ENCODE measurements around the gene KBTBD3. TPM values are rescaled to one million over a fixed set of nuclear protein-coding genes. Genes with fewer than 3 reads are reported as not detected.

KBTBD3 gene
- total RNA-seq, 1 donor from 2014 or later = 10.8 TPM

- Histone ChIP-seq H3K4me1 (peaks cover 6% of the 10 kb centered on the region), H3K27me3 (no peaks in the 10 kb centered on the region), H3K4me3 (no peak overlapping the region), H3K9me3 (no peaks in the 10 kb centered on the region), H3K36me3 (no peaks in the 10 kb centered on the region), H3K27ac (no peak overlapping the region)
- intact Hi-C loops (cut with DNase I) = no loop called here
- TF ChIP-seq CTCF (IDR thresholded peaks at IDR 0.05) = no peak
- ATAC-seq (no peak), DNase-seq (no peak)
These were observed 4.3 kb downstream of the KBTBD3 start for GRCh38 chr11:106072804-106073203.

DNA sequence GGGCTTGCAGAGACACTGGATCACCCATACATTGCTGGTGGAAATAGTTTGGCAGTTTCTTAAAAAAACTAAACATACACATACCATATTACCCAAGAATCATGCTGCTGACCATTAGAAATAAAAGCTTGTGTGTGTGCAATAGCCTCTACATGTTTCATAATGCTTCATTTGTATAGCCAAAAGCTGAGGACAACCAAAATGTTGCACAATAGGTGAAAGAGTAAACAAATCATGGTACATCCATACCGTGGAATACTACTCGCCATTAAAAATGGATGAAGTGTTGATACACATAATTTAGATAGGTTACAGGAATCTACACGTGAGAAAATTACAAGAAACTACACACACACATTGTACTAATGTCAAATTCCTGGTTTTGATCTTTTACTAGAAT lies 6.5 kb downstream of the KBTBD3 start:
- Histone ChIP-seq H3K27me3 (no peaks in the 10 kb centered on the region), H3K9me3 (no peaks in the 10 kb centered on the region), H3K27ac (no peak overlapping the region), H3K4me1 (no peaks in the 10 kb centered on the region), H3K36me3 (no peaks in the 10 kb centered on the region), H3K4me3 (no peak overlapping the region)
- DNase-seq (no peak), ATAC-seq (no peak)
- no peak for TF ChIP-seq CTCF (IDR thresholded peaks at IDR 0.05)
- intact Hi-C loops (cut with DNase I) = no loop called here

GRCh38 chr11:106063009-106063408 lies 14.1 kb downstream of the KBTBD3 start:
- no peak overlapping the region for H3K4me3 ChIP-seq
- no peaks in the 10 kb centered on the region for H3K36me3 ChIP-seq
- H3K27me3 ChIP-seq = no peaks in the 10 kb centered on the region
- H3K27ac ChIP-seq = no peak overlapping the region
- intact Hi-C loops (cut with DNase I) = no loop called here
- no peak for TF ChIP-seq CTCF (IDR thresholded peaks at IDR 0.05)
- H3K4me1 ChIP-seq = no peaks in the 10 kb centered on the region
- DNase-seq = no peak
- H3K9me3 ChIP-seq = no peaks in the 10 kb centered on the region
- ATAC-seq = no peak

DNA sequence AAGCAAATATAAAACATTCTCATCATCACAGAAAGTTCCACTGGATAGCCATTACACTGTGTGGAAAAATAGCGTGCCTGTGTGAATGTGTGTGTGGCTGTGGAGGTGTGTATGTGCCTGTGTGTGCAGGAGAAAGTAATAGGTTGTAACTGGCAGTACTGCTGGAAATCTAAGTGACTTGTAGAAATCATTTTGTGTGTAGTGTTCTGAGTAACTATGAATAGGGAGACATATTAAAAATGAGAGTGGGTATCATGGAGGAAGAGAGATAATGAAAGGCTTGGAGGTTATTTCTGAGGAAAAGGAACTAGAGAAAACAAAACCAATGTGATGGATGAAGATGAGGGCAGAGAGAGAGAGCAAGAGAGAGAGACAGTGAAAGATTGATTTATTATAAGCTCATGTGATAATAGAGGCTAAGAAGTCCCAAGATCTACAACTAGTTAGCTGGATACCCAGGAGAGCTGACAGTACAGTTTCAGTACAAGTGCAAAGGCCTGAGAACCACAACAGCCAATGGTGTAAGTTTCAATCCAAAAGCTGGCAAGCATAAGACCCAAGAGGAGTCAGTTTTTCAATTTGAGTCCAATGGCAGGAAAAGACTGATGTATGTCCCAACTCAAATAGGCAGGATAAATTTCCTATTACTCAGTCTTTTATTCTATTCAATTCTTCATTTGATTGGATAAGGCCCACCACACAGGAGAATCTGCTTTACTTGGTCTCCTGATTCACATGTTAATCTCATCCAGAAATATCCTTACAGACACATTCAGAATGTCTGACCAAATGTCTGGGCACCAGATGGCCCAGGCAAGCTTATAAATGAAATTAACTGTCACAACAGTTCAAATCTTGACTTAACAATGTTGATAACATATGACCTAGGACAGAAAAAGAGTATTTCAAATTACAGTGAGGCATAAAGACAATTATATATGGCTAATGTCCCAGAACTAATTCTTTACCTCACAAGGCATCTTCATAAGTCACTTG lies 14.9 kb downstream of the KBTBD3 start:
- no peaks in the 10 kb centered on the region for H3K4me1 ChIP-seq
- H3K36me3 ChIP-seq = no peaks in the 10 kb centered on the region
- H3K4me3 ChIP-seq = no peak overlapping the region
- no peaks in the 10 kb centered on the region for H3K27me3 ChIP-seq
- DNase-seq (no peak), ATAC-seq (no peak)
- no peak overlapping the region for H3K27ac ChIP-seq
- intact Hi-C loops (cut with DNase I) = no loop called here
- no peaks in the 10 kb centered on the region for H3K9me3 ChIP-seq
- TF ChIP-seq CTCF (IDR thresholded peaks at IDR 0.05) = no peak

DNA sequence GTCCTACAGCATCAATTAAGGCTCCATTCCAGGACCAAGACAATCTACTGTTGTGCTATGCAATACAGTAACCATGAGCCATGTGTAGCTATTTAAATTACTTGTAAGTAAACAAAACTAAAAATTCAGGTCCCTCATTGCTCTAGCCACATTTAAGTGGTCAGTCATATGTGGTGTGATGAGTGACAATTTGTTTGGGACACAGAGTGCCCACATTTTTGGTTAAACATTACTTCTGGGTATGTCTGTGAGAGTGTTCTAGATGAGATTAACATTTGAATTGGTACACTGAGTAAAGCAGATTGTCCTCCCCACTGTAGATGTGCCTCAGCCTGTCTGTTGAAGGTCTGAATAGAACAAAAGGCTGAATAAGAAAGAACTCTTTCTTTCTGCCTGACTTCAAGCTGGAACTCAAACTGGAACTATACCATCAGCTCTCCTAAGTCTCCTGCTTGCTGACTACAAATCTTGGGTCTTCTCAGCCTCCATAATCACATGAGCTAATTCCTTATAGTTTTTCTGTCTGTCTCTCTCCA lies 15.8 kb downstream of the KBTBD3 start:
- no peaks in the 10 kb centered on the region for H3K4me1 ChIP-seq
- no peak overlapping the region for H3K4me3 ChIP-seq
- ATAC-seq (no peak), DNase-seq (no peak)
- no peaks in the 10 kb centered on the region for H3K27me3 ChIP-seq
- no peaks in the 10 kb centered on the region for H3K9me3 ChIP-seq
- H3K36me3 ChIP-seq = no peaks in the 10 kb centered on the region
- TF ChIP-seq CTCF (IDR thresholded peaks at IDR 0.05) = no peak
- intact Hi-C loops (cut with DNase I) = no loop called here
- no peak overlapping the region for H3K27ac ChIP-seq
